CD8-positive, alpha-beta memory T cell (primary cell): ENCODE measurements around the gene CRABP2. TPM values are rescaled to one million over a fixed set of nuclear protein-coding genes. Genes with fewer than 3 reads are reported as not detected.
A peak's percentile ranks its signal among the peaks of the same experiment; 100 is the strongest.

ENCODE experiments used
- CTCF ChIA-PET: fragments of 350-600 bp; sonication (Branson Sonifier 250); formaldehyde crosslinking; loops from one replicate; lab custom pipeline; 2021; ENCODE audit warnings: antibody characterized with exemption; lab: Charles Lee
- POLR2A ChIA-PET: fragments of 350-600 bp; sonication (Branson Sonifier 250); formaldehyde crosslinking; loops from one replicate; lab custom pipeline; 2021; ENCODE audit warnings: antibody characterized with exemption; lab: Charles Lee
- DNase-seq, 5 donors: peaks; one replicate each; pipeline versions ENCODE4 v3.0.0 to v3.0.0-alpha.2; 2020 to 2022; ENCODE audit warnings: mixed read lengths in 1 of 5
- H3K27ac ChIP-seq: one replicate; pipeline ENCODE4 v1.7.0; 2013; ENCODE audit warnings: low read depth, mild to moderate bottlenecking, low read length, moderate library complexity
- H3K27me3 ChIP-seq: 2 replicates; pipeline ENCODE4 v1.7.0; 2013; ENCODE audit warnings: low read length, mild to moderate bottlenecking; ENCODE audit not compliant: insufficient read depth, poor library complexity, severe bottlenecking
- H3K36me3 ChIP-seq: 2 replicates; pipeline ENCODE4 v1.7.0; 2013; ENCODE audit warnings: mild to moderate bottlenecking, low read length, moderate library complexity; ENCODE audit not compliant: insufficient read depth
- H3K4me1 ChIP-seq: 2 replicates; pipeline ENCODE4 v1.7.0; 2013; ENCODE audit warnings: mild to moderate bottlenecking, low read length, moderate library complexity; ENCODE audit not compliant: insufficient read depth
- H3K4me3 ChIP-seq: 2 replicates; pipeline ENCODE4 v1.7.0; 2013; ENCODE audit warnings: mild to moderate bottlenecking, low read length
- H3K9me3 ChIP-seq: 2 replicates; pipeline ENCODE4 v1.7.0; 2013; ENCODE audit warnings: mild to moderate bottlenecking, low read length
- H3K27ac Mint-ChIP-seq, 8 donors: one replicate each; pipeline ENCODE4 v1.8.0; 2020 to 2021; ENCODE audit warnings: mixed read lengths in 8 of 8, mild to moderate bottlenecking in 6 of 8, inconsistent platforms in 3 of 8, moderate library complexity in 3 of 8
- H3K27me3 Mint-ChIP-seq, 2 donors: one replicate each; pipeline ENCODE4 v1.8.0; 2020 to 2021; ENCODE audit warnings: mixed read lengths in 2 of 2, mild to moderate bottlenecking in 1 of 2, moderate library complexity in 1 of 2
- H3K36me3 Mint-ChIP-seq, 3 donors: one replicate each; pipeline ENCODE4 v1.8.0; 2020 to 2021; ENCODE audit warnings: mixed read lengths in 3 of 3, inconsistent platforms in 1 of 3, mild to moderate bottlenecking in 1 of 3
- H3K4me1 Mint-ChIP-seq, 3 donors: one replicate each; pipeline ENCODE4 v1.8.0; 2020 to 2021; ENCODE audit warnings: mixed read lengths in 3 of 3, inconsistent platforms in 1 of 3, mild to moderate bottlenecking in 1 of 3
- H3K4me3 Mint-ChIP-seq, 7 donors: one replicate each; pipeline ENCODE4 v1.8.0; 2020 to 2021; ENCODE audit warnings: mixed read lengths in 7 of 7, mild to moderate bottlenecking in 6 of 7, moderate library complexity in 4 of 7, inconsistent platforms in 2 of 7
- H3K9me3 Mint-ChIP-seq, 5 donors: one replicate each; pipeline ENCODE4 v1.8.0; 2020 to 2022; ENCODE audit warnings: mixed read lengths in 5 of 5, mild to moderate bottlenecking in 3 of 5, moderate library complexity in 2 of 5, inconsistent platforms in 1 of 5
- polyA plus RNA-seq: library from polyadenylated mRNA; unstranded; fragments of 300-500 nt; fragmentation: Illumina TruSeq; gene quantifications from one replicate; pipeline ENCODE4 v1.2.3, GENCODE V29; 2021
- total RNA-seq, 2 experiments: library from RNA; stranded (reverse); gene quantifications; one replicate each; pipeline ENCODE4 v1.2.3, GENCODE V29; 2021

CRABP2 gene
- total and polyA plus RNA-seq, 3 experiments from 2014 or later = 0.66 to 0.71 TPM; not detected in 1

GRCh38 chr1:156740741-156741480 lies 35.5 kb upstream of the CRABP2 start, which contains the start of gene MRPL24:
Gene MRPL24, minus strand, starts transcription at chr1:156741088. Its CDS starts 2,384 bp downstream, at chr1:156738704.
- H3K4me1 ChIP-seq = peaks cover 29% of the 10 kb centered on the region
- peak within 1 kb of the TSS; percentile 92 to 99 (median 98) for H3K27ac Mint-ChIP-seq
- peaks cover 27 to 40% (median 40%) of the 10 kb centered on the region in 3 donors for H3K4me1 Mint-ChIP-seq
- H3K36me3 Mint-ChIP-seq = peaks cover 3 to 70% (median 6%) of the 10 kb centered on the region in 3 donors
- H3K9me3 Mint-ChIP-seq = no peaks in the 10 kb centered on the region
- peak within 1 kb of the TSS; percentile 76 for H3K4me3 ChIP-seq
- no peaks in the 10 kb centered on the region for H3K9me3 ChIP-seq
- H3K27ac ChIP-seq = peak within 1 kb of the TSS; percentile 62
- peaks cover 18% of the 10 kb centered on the region for H3K36me3 ChIP-seq
- H3K27me3 Mint-ChIP-seq = no peaks in the 10 kb centered on the region
- ChIA-PET POLR2A (interaction anchor here (0.6 to 2.9 kb wide), 5 partner anchors 11 to 76 kb away, joined by 3 to 45 read pairs (median 42); partner anchors contain the start of genes HDGF, ISG20L2, METTL25B and PRCC), CTCF (interaction anchor here (1.0 to 7.1 kb wide), 9 partner anchors 10 to 132 kb away, joined by 3 to 58 read pairs (median 8); partner anchors contain the start of genes HDGF, ISG20L2, METTL25B and NTRK1)
- peak; percentile 90 to 99 (median 97) for DNase-seq
- no peaks in the 10 kb centered on the region for H3K27me3 ChIP-seq
- H3K4me3 Mint-ChIP-seq = peak within 1 kb of the TSS; percentile 93 to 97 (median 94)

- H3K27me3 ChIP-seq = no peaks in the 10 kb centered on the region
- peak overlapping the region; percentile 92 to 99 (median 98) for H3K27ac Mint-ChIP-seq
- no peaks in the 10 kb centered on the region for H3K9me3 Mint-ChIP-seq
- H3K4me3 Mint-ChIP-seq = peak overlapping the region; percentile 93 to 97 (median 94)
- H3K4me1 ChIP-seq = peaks cover 23% of the 10 kb centered on the region
- H3K36me3 ChIP-seq = peaks cover 18% of the 10 kb centered on the region
- POLR2A ChIA-PET = interaction anchor here (0.6 to 2.9 kb wide), 5 partner anchors 11 to 76 kb away, joined by 3 to 45 read pairs (median 42); partner anchors contain the start of genes HDGF, ISG20L2, METTL25B and PRCC
- peaks cover 3 to 70% (median 5%) of the 10 kb centered on the region in 3 donors for H3K36me3 Mint-ChIP-seq
- no peak for DNase-seq
- H3K4me1 Mint-ChIP-seq = peaks cover 21 to 34% (median 34%) of the 10 kb centered on the region in 3 donors
- no peaks in the 10 kb centered on the region for H3K9me3 ChIP-seq
- CTCF ChIA-PET = interaction anchor here (1.0 to 7.1 kb wide), 9 partner anchors 10 to 132 kb away, joined by 3 to 58 read pairs (median 8); partner anchors contain the start of genes HDGF, ISG20L2, METTL25B and NTRK1
- H3K27me3 Mint-ChIP-seq = no peaks in the 10 kb centered on the region
- peak overlapping the region; percentile 76 for H3K4me3 ChIP-seq
- H3K27ac ChIP-seq = peak overlapping the region; percentile 62
Measured at GRCh38 chr1:156740237-156740740, 34.9 kb upstream of the CRABP2 start.

- peaks cover 19 to 34% (median 31%) of the 10 kb centered on the region in 3 donors for H3K4me1 Mint-ChIP-seq
- H3K9me3 ChIP-seq = no peaks in the 10 kb centered on the region
- H3K27ac Mint-ChIP-seq = peak overlapping the region in 6 of 8 donors; percentile 40 to 87 (median 60)
- peak overlapping the region in 4 of 7 donors; percentile 27 to 56 (median 50) for H3K4me3 Mint-ChIP-seq
- H3K36me3 ChIP-seq = peaks cover 18% of the 10 kb centered on the region
- H3K27me3 ChIP-seq = no peaks in the 10 kb centered on the region
- H3K27ac ChIP-seq = no peak overlapping the region
- no peak for DNase-seq
- no peaks in the 10 kb centered on the region for H3K9me3 Mint-ChIP-seq
- CTCF ChIA-PET = interaction anchor here (1.2 to 7.1 kb wide), 3 partner anchors 12 to 49 kb away, joined by 3 to 58 read pairs (median 16); partner anchors contain the start of genes ISG20L2 and METTL25B
- POLR2A ChIA-PET = interaction anchor here (1.5 kb wide), 1 partner anchor 10 kb away, joined by 12 read pairs; the partner anchor contains the start of genes ISG20L2 and METTL25B
- H3K36me3 Mint-ChIP-seq = peaks cover 3 to 63% (median 5%) of the 10 kb centered on the region in 3 donors
- H3K27me3 Mint-ChIP-seq = no peaks in the 10 kb centered on the region
- peaks cover 23% of the 10 kb centered on the region for H3K4me1 ChIP-seq
- no peak overlapping the region for H3K4me3 ChIP-seq
Measured at GRCh38 chr1:156738916-156739315, 33.5 kb upstream of the CRABP2 start.

- Histone ChIP-seq H3K4me3 (no peak overlapping the region), H3K9me3 (no peaks in the 10 kb centered on the region), H3K27ac (no peak overlapping the region), H3K36me3 (peaks cover 18% of the 10 kb centered on the region), H3K4me1 (peaks cover 23% of the 10 kb centered on the region), H3K27me3 (no peaks in the 10 kb centered on the region)
- H3K4me3 Mint-ChIP-seq = peak overlapping the region in 1 of 7 donors; percentile 55
- no peaks in the 10 kb centered on the region for H3K9me3 Mint-ChIP-seq
- ChIA-PET POLR2A (interaction anchor here (1.5 kb wide), 1 partner anchor 9 kb away, joined by 12 read pairs; the partner anchor contains the start of genes ISG20L2 and METTL25B), CTCF (interaction anchor here (1.2 to 7.1 kb wide), 3 partner anchors 12 to 49 kb away, joined by 3 to 58 read pairs (median 16); partner anchors contain the start of genes ISG20L2 and METTL25B)
- H3K27me3 Mint-ChIP-seq = no peaks in the 10 kb centered on the region
- H3K4me1 Mint-ChIP-seq = peaks cover 19 to 34% (median 31%) of the 10 kb centered on the region in 3 donors
- peak overlapping the region in 6 of 8 donors; percentile 24 to 65 (median 39) for H3K27ac Mint-ChIP-seq
- no peak for DNase-seq
- peaks cover 3 to 61% (median 5%) of the 10 kb centered on the region in 3 donors for H3K36me3 Mint-ChIP-seq
Measured at GRCh38 chr1:156738407-156738806, 33.0 kb upstream of the CRABP2 start.

GRCh38 chr1:156733989-156734584 lies 28.7 kb upstream of the CRABP2 start:
- peak overlapping the region in 1 of 8 donors; percentile 45 for H3K27ac Mint-ChIP-seq
- H3K4me1 Mint-ChIP-seq = peaks cover 13 to 22% (median 13%) of the 10 kb centered on the region in 3 donors
- H3K36me3 Mint-ChIP-seq = peaks cover 0 to 44% (median 5%) of the 10 kb centered on the region in 3 donors
- Histone ChIP-seq H3K36me3 (peaks cover 13% of the 10 kb centered on the region), H3K27me3 (no peaks in the 10 kb centered on the region), H3K27ac (no peak overlapping the region), H3K9me3 (no peaks in the 10 kb centered on the region), H3K4me3 (no peak overlapping the region), H3K4me1 (no peaks in the 10 kb centered on the region)
- H3K27me3 Mint-ChIP-seq = peaks cover 0 to 2% of the 10 kb centered on the region in 2 donors
- ChIA-PET CTCF (interaction anchor here (1.5 to 4.6 kb wide), 2 partner anchors 8 to 47 kb away, joined by 3 to 20 read pairs; no protein-coding TSS in a partner anchor), POLR2A (interaction anchor here (0.6 kb wide), 1 partner anchor 22 kb away, joined by 10 read pairs; no protein-coding TSS in a partner anchor)
- no peak for DNase-seq
- H3K4me3 Mint-ChIP-seq = no peak overlapping the region
- no peaks in the 10 kb centered on the region for H3K9me3 Mint-ChIP-seq

GRCh38 chr1:156728599-156729462 lies 23.4 kb upstream of the CRABP2 start, which contains the start of gene ISG20L2:
Gene ISG20L2, minus strand, starts transcription at chr1:156728766. Its CDS starts 1,114 bp downstream, at chr1:156727652.
- no peaks in the 10 kb centered on the region for H3K27me3 ChIP-seq
- peaks cover 24 to 27% (median 24%) of the 10 kb centered on the region in 3 donors for H3K4me1 Mint-ChIP-seq
- H3K4me3 ChIP-seq = peak within 1 kb of the TSS; percentile 97
- peaks cover 9% of the 10 kb centered on the region for H3K36me3 ChIP-seq
- DNase-seq = peak; percentile 94 to 98 (median 96)
- H3K36me3 Mint-ChIP-seq = peaks cover 7 to 38% (median 10%) of the 10 kb centered on the region in 3 donors
- peak within 1 kb of the TSS in 1 of 7 donors; percentile 55 for H3K4me3 Mint-ChIP-seq
- CTCF ChIA-PET = interaction anchor here (1.3 to 6.5 kb wide), 11 partner anchors 13 to 132 kb away, joined by 3 to 183 read pairs (median 52); partner anchors contain the start of genes CRABP2, HDGF, INSRR and MRPL24
- peaks cover 37% of the 10 kb centered on the region for H3K4me1 ChIP-seq
- H3K27ac Mint-ChIP-seq = peak within 1 kb of the TSS in 4 of 8 donors; percentile 99 to 100 (median 99)
- no peaks in the 10 kb centered on the region for H3K9me3 Mint-ChIP-seq
- H3K27ac ChIP-seq = peak within 1 kb of the TSS; percentile 98
- POLR2A ChIA-PET = interaction anchor here (0.6 to 4.2 kb wide), 10 partner anchors 10 to 42 kb away, joined by 3 to 45 read pairs (median 8); partner anchors contain the start of genes HDGF, MRPL24 and PRCC
- peaks cover 0 to 2% of the 10 kb centered on the region in 2 donors for H3K27me3 Mint-ChIP-seq
- H3K9me3 ChIP-seq = no peaks in the 10 kb centered on the region
